HuH-7.5 (cell line): Measurements from ENCODE around the gene LAMB1.

ENCODE experiments used
- DNase-seq: peaks from one replicate; pipeline ENCODE4 v3.0.0; 2011; ENCODE audit warnings: low spot score

LAMB1 gene

DNA sequence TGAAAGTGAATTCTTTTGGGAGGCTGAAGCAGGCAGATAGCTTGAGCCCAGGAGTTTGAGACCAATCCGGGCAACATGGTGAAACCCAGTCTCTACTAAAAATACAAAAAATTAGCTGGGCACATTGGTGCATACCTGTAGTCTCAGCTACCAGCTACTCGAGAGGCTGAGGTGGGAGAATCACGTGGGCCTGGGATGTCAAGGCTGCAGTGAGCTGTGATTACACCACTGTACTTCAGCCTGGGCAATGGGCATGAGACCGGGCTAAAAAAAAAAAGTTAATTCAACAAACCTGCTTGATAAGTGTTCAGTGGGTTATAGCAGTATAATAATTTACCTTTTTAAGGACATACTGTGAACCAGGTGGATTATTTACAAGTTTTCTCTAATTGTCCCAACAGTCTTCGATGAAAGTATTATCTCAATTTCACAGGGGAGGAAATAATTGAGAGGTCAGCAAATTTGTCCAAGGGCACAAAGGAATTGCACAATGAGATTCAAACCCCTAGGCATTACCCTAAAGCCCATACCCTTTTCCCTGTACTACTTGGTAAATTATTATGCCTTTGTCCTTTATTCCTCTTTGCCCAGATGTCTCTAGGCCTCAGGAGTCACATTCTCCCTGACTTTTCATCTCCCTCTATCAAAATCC lies 125.1 kb downstream of the LAMB1 start:
- DNase-seq: no peak

DNA sequence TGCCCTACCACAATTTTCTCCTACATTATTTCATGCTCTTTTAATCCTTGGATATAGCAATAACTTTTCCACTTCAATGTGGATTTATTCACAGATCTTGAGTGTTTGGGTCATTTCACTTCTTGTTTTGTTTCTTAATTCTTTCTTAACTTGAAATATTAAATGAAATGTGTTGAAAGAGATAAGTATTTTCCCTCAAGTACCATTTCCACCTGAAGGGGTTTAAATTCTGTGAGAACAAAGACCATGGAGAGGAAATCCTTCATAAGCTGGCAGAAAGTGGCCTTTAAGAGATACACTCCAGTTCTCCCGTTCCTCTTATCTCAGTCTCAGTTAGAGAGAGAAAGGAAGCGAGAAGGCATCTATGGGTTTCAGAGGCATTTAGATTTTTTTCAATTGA lies 126.0 kb downstream of the LAMB1 start:
- DNase-seq: no peak

- peak; percentile 51 for DNase-seq
Observed at GRCh38 chr7:107874605-107875446, 128.1 kb downstream of the LAMB1 start.

DNA sequence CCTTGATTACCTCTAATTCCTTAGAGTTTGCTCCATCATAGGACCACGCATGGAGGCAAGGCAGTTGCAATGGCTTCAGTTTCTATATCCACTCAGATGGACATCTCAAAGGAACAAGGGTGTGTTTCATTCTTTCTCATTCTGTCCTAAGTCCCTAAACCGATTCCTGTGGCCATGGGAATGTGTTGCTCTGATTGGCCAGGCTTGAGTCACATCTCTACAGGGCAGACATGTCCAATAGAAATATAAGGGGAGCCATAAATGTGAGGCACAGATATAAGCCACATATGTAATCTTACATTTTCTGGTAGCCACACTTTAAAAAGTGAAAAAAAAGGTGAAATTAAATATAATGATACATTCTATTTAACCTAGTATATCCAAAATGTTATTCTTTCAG lies 128.8 kb downstream of the LAMB1 start:
- DNase-seq: no peak
